B cell (primary cell): Measurements from ENCODE around the gene KIF26B.

Source experiments
- EZH2 ChIP-seq: IDR thresholded peaks from 2 replicates; pipeline ENCODE4 v1.6.1; 2012; ENCODE audit warnings: borderline replicate concordance, low read depth, mild to moderate bottlenecking, moderate library complexity, low read length; ENCODE audit not compliant: insufficient read depth, poor library complexity, severe bottlenecking
- TF ChIP-seq, protein P1 (sequence below): fragments of 200-600 bp; IDR thresholded peaks from one replicate; pipeline ENCODE4 v1.8.0; 2022; ENCODE audit warnings: antibody characterized with exemption, mild to moderate bottlenecking

DNA sequence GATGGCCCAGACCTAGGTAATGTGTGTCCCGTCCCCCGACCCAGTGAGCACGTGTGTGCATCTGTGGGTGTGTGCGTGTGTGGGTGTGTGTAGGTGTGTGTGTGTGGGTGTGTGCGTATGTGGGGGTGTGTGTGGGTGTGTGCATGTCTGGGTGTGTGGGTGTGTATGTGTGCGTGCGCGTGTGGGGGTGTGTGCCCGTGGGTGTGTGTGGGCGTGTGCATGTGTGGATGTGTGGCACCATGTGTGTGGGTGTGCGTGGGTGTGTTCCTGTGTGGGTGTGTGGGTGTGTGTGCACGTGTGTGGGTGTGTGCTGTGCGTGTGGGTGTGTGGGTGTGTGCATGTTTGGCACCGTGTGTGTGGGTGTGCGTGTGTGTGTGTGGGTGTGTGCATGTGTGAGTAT is 309.5 kb downstream of the KIF26B start:
- no peak for TF ChIP-seq EZH2
- TF ChIP-seq, protein P1, sequence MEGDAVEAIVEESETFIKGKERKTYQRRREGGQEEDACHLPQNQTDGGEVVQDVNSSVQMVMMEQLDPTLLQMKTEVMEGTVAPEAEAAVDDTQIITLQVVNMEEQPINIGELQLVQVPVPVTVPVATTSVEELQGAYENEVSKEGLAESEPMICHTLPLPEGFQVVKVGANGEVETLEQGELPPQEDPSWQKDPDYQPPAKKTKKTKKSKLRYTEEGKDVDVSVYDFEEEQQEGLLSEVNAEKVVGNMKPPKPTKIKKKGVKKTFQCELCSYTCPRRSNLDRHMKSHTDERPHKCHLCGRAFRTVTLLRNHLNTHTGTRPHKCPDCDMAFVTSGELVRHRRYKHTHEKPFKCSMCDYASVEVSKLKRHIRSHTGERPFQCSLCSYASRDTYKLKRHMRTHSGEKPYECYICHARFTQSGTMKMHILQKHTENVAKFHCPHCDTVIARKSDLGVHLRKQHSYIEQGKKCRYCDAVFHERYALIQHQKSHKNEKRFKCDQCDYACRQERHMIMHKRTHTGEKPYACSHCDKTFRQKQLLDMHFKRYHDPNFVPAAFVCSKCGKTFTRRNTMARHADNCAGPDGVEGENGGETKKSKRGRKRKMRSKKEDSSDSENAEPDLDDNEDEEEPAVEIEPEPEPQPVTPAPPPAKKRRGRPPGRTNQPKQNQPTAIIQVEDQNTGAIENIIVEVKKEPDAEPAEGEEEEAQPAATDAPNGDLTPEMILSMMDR, result no peak
